Cardiac atrium fibroblast (primary cell): ENCODE data around the gene RING1. TPM values are rescaled to one million over a fixed set of nuclear protein-coding genes. Genes with fewer than 3 reads are reported as not detected.

Experiments
- total RNA-seq: library from RNA; depleted of rRNA; stranded (reverse); fragments of >200 nt; gene quantifications from 2 replicates; pipeline ENCODE4 v1.2.3, GENCODE V29; 2015

RING1 gene
- 9.9 and 12.6 TPM in 2 replicates for total RNA-seq

DNA sequence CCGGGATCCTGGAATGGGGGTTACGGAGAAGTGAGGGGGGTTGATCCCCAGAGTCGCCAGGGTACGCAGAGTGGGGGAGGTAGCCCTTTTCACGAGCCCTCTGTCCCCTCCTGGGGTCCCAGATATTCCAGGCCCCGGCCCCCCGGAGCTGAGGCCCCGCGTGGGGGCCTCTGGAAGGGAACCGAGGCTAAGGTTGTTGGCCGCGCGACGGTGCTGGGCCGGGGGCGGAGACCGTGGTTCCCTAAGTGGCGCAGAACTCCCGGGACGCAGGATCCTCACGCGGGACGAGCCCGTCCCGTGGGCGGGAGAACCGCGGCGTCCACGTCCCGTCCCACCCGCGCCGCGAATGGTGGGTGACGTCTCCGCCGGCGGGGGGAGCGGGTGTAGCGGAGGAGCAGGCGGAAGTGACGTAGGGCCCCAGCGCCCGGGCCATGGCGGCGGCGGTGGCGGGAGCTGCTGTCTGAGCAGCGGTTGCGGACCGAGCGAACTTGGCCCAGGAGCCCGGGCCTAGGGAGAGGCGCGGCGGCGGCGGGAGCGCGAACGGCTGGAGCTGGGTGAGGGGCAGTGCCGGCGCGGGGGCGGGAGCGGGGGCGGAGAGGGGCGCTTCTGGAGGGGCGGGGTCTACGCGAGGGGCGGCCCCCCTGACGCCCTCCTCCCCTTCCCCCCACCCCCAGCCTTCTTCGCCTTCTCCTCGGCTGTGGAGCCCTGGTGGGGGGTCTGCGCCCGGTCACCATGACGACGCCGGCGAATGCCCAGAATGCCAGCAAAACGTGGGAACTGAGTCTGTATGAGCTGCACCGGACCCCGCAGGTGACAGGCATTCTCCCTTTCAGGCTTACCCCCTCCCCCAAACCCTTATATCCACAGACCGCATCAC lies at the start of gene RING1:
TSS of gene RING1 (plus strand) at position 410 of the 877 bp plus-strand sequence. CDS start at position 733, 323 bp downstream.

DNA sequence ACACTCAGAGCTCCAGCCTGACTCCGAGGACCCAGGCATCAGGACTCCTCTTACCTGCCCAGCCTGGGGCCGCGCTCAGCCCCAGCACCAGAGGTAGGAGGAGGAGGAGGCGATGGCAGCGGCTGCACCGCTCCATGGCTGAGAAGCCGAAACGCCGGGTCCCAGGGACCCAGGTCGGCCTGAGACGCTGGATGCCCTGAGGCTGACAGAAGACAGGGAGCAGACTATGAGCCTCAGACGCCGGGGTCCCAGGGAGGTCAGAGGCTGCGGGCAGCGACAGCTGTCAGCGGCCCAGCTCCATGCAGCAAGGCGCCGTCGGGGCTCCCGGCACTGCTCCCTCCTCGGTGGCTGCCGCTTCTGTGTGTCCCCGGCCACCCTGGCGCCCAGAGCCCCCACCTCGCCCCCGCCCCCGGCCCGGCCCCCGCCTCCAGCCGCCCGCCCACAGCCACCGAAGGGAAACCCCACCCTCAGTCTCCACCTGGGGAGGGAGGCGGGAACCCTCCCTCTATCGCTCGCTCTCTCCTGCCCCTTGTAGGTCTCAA lies 16.1 kb upstream of the RING1 start, which contains the start of gene COL11A2:
TSS of gene COL11A2 (minus strand) at position 363 of the 542 bp plus-strand sequence. CDS start at position 136, 227 bp downstream.

GRCh38 chr6:33200219-33201146 lies 7.8 kb upstream of the RING1 start, which contains the start of the genes RXRB and SLC39A7:
RXRB (minus strand) TSS chr6:33200665; CDS start chr6:33200476, 189 bp downstream.
SLC39A7 (plus strand) TSS chr6:33200867; CDS start chr6:33201246, 379 bp downstream.

GRCh38 chr6:33204415-33205190 lies 3.7 kb upstream of the RING1 start, which contains the start of gene HSD17B8:
HSD17B8 (plus strand) TSS chr6:33204655; CDS start chr6:33204669, 14 bp downstream.

Other genes starting within 250 kb of the RING1 start
- gene BRD2, start 239.9 kb upstream of the RING1 start, total RNA-seq: 93.7 and 100 TPM in 2 replicates
- not detected in 2 replicates for gene HLA-DOA, start 198.9 kb upstream of the RING1 start, total RNA-seq
- gene HLA-DPA1, start 134.9 kb upstream of the RING1 start, total RNA-seq: 1.4 and 1.6 TPM in 2 replicates
- 12.1 and 27.1 TPM in 2 replicates for gene HLA-DPB1, start 132.5 kb upstream of the RING1 start, total RNA-seq
- 0.16 and 0.18 TPM in 2 replicates for gene COL11A2, start 16.0 kb upstream of the RING1 start, total RNA-seq
- 15.1 and 23.3 TPM in 2 replicates for gene RXRB, start 7.8 kb upstream of the RING1 start, total RNA-seq
- 166 and 183 TPM in 2 replicates for gene SLC39A7, start 7.6 kb upstream of the RING1 start, total RNA-seq
- 3.1 and 9.0 TPM in 2 replicates for gene HSD17B8, start 3.8 kb upstream of the RING1 start, total RNA-seq
- 28.2 and 40.2 TPM in 2 replicates for gene VPS52, start 63.4 kb downstream of the RING1 start, total RNA-seq
- gene RPS18, start 63.6 kb downstream of the RING1 start, total RNA-seq: 4,152 and 5,581 TPM in 2 replicates
- 2.3 and 3.6 TPM in 2 replicates for gene B3GALT4, start 68.6 kb downstream of the RING1 start, total RNA-seq
- gene WDR46, start 80.7 kb downstream of the RING1 start, total RNA-seq: 44.2 and 59.8 TPM in 2 replicates
- gene PFDN6, start 81.1 kb downstream of the RING1 start, total RNA-seq: 48.1 and 49.3 TPM in 2 replicates
- 31.4 and 36.6 TPM in 2 replicates for gene RGL2, start 90.4 kb downstream of the RING1 start, total RNA-seq
- 63.7 and 110 TPM in 2 replicates for gene TAPBP, start 105.6 kb downstream of the RING1 start, total RNA-seq
- gene ZBTB22, start 109.2 kb downstream of the RING1 start, total RNA-seq: 15.9 and 19.0 TPM in 2 replicates
- gene DAXX, start 114.5 kb downstream of the RING1 start, total RNA-seq: 41.7 and 42.3 TPM in 2 replicates
- 6.0 and 6.8 TPM in 2 replicates for gene KIFC1, start 183.3 kb downstream of the RING1 start, total RNA-seq
- gene PHF1, start 202.5 kb downstream of the RING1 start, total RNA-seq: 23.5 and 23.8 TPM in 2 replicates
- 134 and 151 TPM in 2 replicates for gene CUTA, start 209.6 kb downstream of the RING1 start, total RNA-seq
- 2.9 and 3.7 TPM in 2 replicates for gene SYNGAP1, start 211.6 kb downstream of the RING1 start, total RNA-seq
- 3.1 and 3.2 TPM in 2 replicates for gene ZBTB9, start 246.1 kb downstream of the RING1 start, total RNA-seq